Measurements from ENCODE around the gene TXNRD3.

Gene TXNRD3

DNA sequence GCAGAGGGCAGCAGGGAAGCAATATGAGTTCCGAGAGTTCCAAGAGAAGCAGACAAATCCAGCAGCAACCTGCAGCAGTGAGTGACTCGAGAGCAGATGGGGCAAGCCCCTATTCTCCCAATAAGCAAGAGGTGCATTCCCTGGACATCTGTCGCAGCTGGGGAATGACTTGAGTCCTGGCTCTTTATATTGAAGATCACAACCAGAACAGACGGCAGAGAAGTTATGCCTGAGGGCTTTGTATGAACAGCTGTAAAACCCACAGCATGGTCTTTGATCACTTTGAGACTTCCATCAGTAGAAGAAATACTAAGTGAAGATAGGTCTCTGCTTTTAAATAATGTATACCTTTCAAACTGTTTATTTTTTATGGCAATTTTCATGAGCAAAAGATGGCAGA is 72.6 kb downstream of the TXNRD3 start:
- TF ChIP-seq, protein P1, sequence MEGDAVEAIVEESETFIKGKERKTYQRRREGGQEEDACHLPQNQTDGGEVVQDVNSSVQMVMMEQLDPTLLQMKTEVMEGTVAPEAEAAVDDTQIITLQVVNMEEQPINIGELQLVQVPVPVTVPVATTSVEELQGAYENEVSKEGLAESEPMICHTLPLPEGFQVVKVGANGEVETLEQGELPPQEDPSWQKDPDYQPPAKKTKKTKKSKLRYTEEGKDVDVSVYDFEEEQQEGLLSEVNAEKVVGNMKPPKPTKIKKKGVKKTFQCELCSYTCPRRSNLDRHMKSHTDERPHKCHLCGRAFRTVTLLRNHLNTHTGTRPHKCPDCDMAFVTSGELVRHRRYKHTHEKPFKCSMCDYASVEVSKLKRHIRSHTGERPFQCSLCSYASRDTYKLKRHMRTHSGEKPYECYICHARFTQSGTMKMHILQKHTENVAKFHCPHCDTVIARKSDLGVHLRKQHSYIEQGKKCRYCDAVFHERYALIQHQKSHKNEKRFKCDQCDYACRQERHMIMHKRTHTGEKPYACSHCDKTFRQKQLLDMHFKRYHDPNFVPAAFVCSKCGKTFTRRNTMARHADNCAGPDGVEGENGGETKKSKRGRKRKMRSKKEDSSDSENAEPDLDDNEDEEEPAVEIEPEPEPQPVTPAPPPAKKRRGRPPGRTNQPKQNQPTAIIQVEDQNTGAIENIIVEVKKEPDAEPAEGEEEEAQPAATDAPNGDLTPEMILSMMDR (IDR thresholded peaks at IDR 0.05; ENCODE audit: low read depth, low read length), result no peak
- no peak for TF ChIP-seq EZH2phosphoT487 (IDR thresholded peaks at IDR 0.05; ENCODE audit: low read depth)
- Histone ChIP-seq H3K9me3 (ENCODE audit: insufficient read depth, low read length) (no peaks in the 10 kb centered on the region), H3K9ac (ENCODE audit: low read length) (no peak overlapping the region), H3K36me3 (replicated peaks; ENCODE audit: low read depth, low read length) (no peaks in the 10 kb centered on the region), H3K4me2 (ENCODE audit: low read length) (no peak overlapping the region), H3K27me3 (ENCODE audit: low read depth, low read length) (peaks cover 33% of the 10 kb centered on the region), H3K4me3 (ENCODE audit: low read length) (no peak overlapping the region), H2AFZ (ENCODE audit: low read depth, low read length) (no peak overlapping the region), H3K27ac (ENCODE audit: low read length) (no peak overlapping the region), H3K4me1 (ENCODE audit: low read length) (no peaks in the 10 kb centered on the region), H3K79me2 (ENCODE audit: low read length) (no peaks in the 10 kb centered on the region), H4K20me1 (ENCODE audit: insufficient read depth, low read length) (no peaks in the 10 kb centered on the region)

DNA sequence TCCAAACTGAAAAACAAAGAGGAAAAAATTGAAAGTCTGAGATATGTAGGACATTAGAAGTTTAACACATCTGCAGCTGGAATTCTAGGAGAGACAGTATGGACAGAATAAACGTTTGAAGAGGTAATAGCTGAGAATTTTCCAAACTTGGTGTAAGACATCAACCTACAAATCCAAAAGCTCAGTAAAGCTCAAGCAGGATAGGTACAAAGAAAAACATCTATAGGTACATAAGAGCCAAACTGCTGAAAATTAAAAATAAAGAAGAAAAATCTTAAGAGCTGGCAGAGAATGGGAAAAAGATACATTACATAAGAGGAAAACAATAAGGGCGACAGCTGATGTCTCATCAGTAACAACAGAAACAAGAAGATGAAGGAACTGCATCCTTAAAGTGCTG is 73.4 kb downstream of the TXNRD3 start:
- Histone ChIP-seq H3K9ac (ENCODE audit: low read length) (no peak overlapping the region), H3K79me2 (ENCODE audit: low read length) (no peaks in the 10 kb centered on the region), H3K27ac (ENCODE audit: low read length) (no peak overlapping the region), H3K4me1 (ENCODE audit: low read length) (no peaks in the 10 kb centered on the region), H3K9me3 (ENCODE audit: insufficient read depth, low read length) (no peaks in the 10 kb centered on the region), H3K36me3 (replicated peaks; ENCODE audit: low read depth, low read length) (no peaks in the 10 kb centered on the region), H3K4me3 (ENCODE audit: low read length) (no peak overlapping the region), H3K4me2 (ENCODE audit: low read length) (no peak overlapping the region), H2AFZ (ENCODE audit: low read depth, low read length) (no peak overlapping the region), H4K20me1 (ENCODE audit: insufficient read depth, low read length) (no peaks in the 10 kb centered on the region), H3K27me3 (ENCODE audit: low read depth, low read length) (peaks cover 33% of the 10 kb centered on the region)
- TF ChIP-seq, protein P1 (IDR thresholded peaks at IDR 0.05; ENCODE audit: low read depth, low read length), result no peak
- no peak for TF ChIP-seq EZH2phosphoT487 (IDR thresholded peaks at IDR 0.05; ENCODE audit: low read depth)

DNA sequence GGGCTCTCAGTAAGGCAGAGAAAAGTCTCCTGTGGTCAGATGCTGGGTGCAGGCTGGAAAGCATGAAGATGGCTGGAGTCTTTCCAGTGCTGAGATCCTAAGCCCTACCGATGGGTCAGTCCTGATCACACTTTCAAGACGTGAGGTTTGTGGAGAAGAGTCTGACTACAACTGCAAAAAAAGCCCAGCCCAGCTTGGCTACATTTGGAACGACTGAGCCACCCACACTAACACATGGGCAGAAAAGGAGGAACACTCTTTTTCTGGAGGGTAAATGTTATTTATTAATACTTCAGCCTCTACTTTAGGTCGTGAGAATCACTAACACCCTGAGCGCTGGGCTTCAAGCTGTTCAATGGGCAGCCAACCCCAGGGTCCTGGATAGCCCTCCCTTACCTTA is 74.2 kb downstream of the TXNRD3 start:
- H3K9ac ChIP-seq (ENCODE audit: low read length), result no peak overlapping the region
- no peaks in the 10 kb centered on the region for H3K36me3 ChIP-seq (replicated peaks; ENCODE audit: low read depth, low read length)
- no peak overlapping the region for H3K4me2 ChIP-seq (ENCODE audit: low read length)
- peaks cover 33% of the 10 kb centered on the region for H3K27me3 ChIP-seq (ENCODE audit: low read depth, low read length)
- no peak overlapping the region for H2AFZ ChIP-seq (ENCODE audit: low read depth, low read length)
- no peak overlapping the region for H3K4me3 ChIP-seq (ENCODE audit: low read length)
- H3K79me2 ChIP-seq (ENCODE audit: low read length), result no peaks in the 10 kb centered on the region
- TF ChIP-seq, protein P1 (IDR thresholded peaks at IDR 0.05; ENCODE audit: low read depth, low read length), result no peak
- no peak for TF ChIP-seq EZH2phosphoT487 (IDR thresholded peaks at IDR 0.05; ENCODE audit: low read depth)
- no peaks in the 10 kb centered on the region for H3K4me1 ChIP-seq (ENCODE audit: low read length)
- H4K20me1 ChIP-seq (ENCODE audit: insufficient read depth, low read length), result no peaks in the 10 kb centered on the region
- no peak overlapping the region for H3K27ac ChIP-seq (ENCODE audit: low read length)
- no peaks in the 10 kb centered on the region for H3K9me3 ChIP-seq (ENCODE audit: insufficient read depth, low read length)

DNA sequence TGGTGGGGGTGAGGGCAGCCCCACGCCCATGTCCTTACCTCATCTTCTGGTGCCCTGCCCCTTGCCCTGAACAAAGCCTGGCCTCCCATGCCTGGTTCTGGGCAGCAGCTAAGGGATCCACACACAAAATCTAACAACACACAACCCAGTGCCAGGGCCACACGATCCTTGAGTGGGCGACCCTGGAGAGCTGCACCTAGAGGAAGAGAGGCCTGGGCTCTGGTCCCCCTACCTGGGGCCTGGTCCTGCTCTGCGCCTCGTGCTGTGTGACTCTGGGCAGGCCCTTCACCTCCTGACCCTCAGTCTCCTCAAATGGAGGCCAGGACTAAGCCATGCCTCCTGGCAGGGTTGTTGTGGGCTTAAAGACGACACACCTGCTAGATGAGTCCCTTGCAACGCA is 76.2 kb downstream of the TXNRD3 start:
- no peaks in the 10 kb centered on the region for H3K4me1 ChIP-seq (ENCODE audit: low read length)
- peaks cover 22% of the 10 kb centered on the region for H3K27me3 ChIP-seq (ENCODE audit: low read depth, low read length)
- H3K36me3 ChIP-seq (replicated peaks; ENCODE audit: low read depth, low read length), result no peaks in the 10 kb centered on the region
- no peak overlapping the region for H2AFZ ChIP-seq (ENCODE audit: low read depth, low read length)
- H3K79me2 ChIP-seq (ENCODE audit: low read length), result no peaks in the 10 kb centered on the region
- no peak overlapping the region for H3K27ac ChIP-seq (ENCODE audit: low read length)
- no peak overlapping the region for H3K4me3 ChIP-seq (ENCODE audit: low read length)
- no peaks in the 10 kb centered on the region for H4K20me1 ChIP-seq (ENCODE audit: insufficient read depth, low read length)
- H3K9ac ChIP-seq (ENCODE audit: low read length), result no peak overlapping the region
- TF ChIP-seq, protein P1 (IDR thresholded peaks at IDR 0.05; ENCODE audit: low read depth, low read length), result no peak
- no peak for TF ChIP-seq EZH2phosphoT487 (IDR thresholded peaks at IDR 0.05; ENCODE audit: low read depth)
- H3K9me3 ChIP-seq (ENCODE audit: insufficient read depth, low read length), result no peaks in the 10 kb centered on the region
- H3K4me2 ChIP-seq (ENCODE audit: low read length), result no peak overlapping the region
